ENCODE results near the gene ME1. TPM values are rescaled to one million over a fixed set of nuclear protein-coding genes. Genes with fewer than 3 reads are reported as not detected.

The ME1 gene
- total RNA-seq, 4 donors from 2014 or later: 18.7 to 55.9 (median 30.8) TPM

- intact Hi-C loops (cut with DNase I): no loop called here
- Histone ChIP-seq H3K4me3 (replicated peaks in 1 of 3) (no peak overlapping the region), H3K27me3 (no peaks in the 10 kb centered on the region), H3K36me3 (no peaks in the 10 kb centered on the region), H3K9me3 (no peaks in the 10 kb centered on the region), H3K4me1 (peaks cover 0 to 6% of the 10 kb centered on the region in 2 donors), H3K27ac (no peak overlapping the region)
- no peak for DNase-seq
- WGBS, 2 donors: 94 to 97% methylated on average over 2 of the region's 2 CpGs
- TF ChIP-seq POLR2A (IDR thresholded peaks at IDR 0.05): no peak
- TF ChIP-seq, protein P1, sequence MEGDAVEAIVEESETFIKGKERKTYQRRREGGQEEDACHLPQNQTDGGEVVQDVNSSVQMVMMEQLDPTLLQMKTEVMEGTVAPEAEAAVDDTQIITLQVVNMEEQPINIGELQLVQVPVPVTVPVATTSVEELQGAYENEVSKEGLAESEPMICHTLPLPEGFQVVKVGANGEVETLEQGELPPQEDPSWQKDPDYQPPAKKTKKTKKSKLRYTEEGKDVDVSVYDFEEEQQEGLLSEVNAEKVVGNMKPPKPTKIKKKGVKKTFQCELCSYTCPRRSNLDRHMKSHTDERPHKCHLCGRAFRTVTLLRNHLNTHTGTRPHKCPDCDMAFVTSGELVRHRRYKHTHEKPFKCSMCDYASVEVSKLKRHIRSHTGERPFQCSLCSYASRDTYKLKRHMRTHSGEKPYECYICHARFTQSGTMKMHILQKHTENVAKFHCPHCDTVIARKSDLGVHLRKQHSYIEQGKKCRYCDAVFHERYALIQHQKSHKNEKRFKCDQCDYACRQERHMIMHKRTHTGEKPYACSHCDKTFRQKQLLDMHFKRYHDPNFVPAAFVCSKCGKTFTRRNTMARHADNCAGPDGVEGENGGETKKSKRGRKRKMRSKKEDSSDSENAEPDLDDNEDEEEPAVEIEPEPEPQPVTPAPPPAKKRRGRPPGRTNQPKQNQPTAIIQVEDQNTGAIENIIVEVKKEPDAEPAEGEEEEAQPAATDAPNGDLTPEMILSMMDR (IDR thresholded peaks at IDR 0.05): no peak
Measured at GRCh38 chr6:83432636-83433035, 1.8 kb upstream of the ME1 start.

- peak overlapping the region; percentile 66 to 80 (median 74) for H3K27ac ChIP-seq
- intact Hi-C loops (cut with DNase I): no loop called here
- DNase-seq: peak in 1 of 2 donors; percentile 3
Measured at GRCh38 chr6:83431545-83432155, 799 bp upstream of the ME1 start.

GRCh38 chr6:83429857-83430610 lies 817 bp downstream of the ME1 start:
- Histone ChIP-seq H3K4me1 (peaks cover 0 to 6% of the 10 kb centered on the region in 2 donors), H3K27me3 (no peaks in the 10 kb centered on the region), H3K36me3 (no peaks in the 10 kb centered on the region), H3K4me3 (replicated peaks in 1 of 3) (peak overlapping the region in 2 of 3 donors; percentile 29 to 68), H3K9me3 (no peaks in the 10 kb centered on the region), H3K27ac (peak overlapping the region in 2 of 3 donors; percentile 74 to 80)
- DNase-seq: peak; percentile 71 to 74
- 39 to 49% methylated on average over 13 of the region's 13 CpGs for WGBS, 2 donors
- TF ChIP-seq, protein P1 (IDR thresholded peaks at IDR 0.05): no peak
- TF ChIP-seq POLR2A (IDR thresholded peaks at IDR 0.05): peak in 1 of 2 donors; percentile 26
- intact Hi-C loops (cut with DNase I): no loop called here

More at GRCh38 chr6:83431545-83432155, 799 bp upstream of the ME1 start:
- TF ChIP-seq, protein P1 (IDR thresholded peaks at IDR 0.05): no peak
- TF ChIP-seq POLR2A (IDR thresholded peaks at IDR 0.05): no peak
- no peaks in the 10 kb centered on the region for H3K36me3 ChIP-seq
- no peaks in the 10 kb centered on the region for H3K27me3 ChIP-seq
- peaks cover 0 to 6% of the 10 kb centered on the region in 2 donors for H3K4me1 ChIP-seq
- H3K9me3 ChIP-seq: no peaks in the 10 kb centered on the region
- WGBS, 2 donors: 95 to 96% methylated on average over 18 to 19 of the region's 19 CpGs
- H3K4me3 ChIP-seq (replicated peaks in 1 of 3): no peak overlapping the region

GRCh38 chr6:83429269-83429668 lies 1.6 kb downstream of the ME1 start:
- peaks cover 0 to 6% of the 10 kb centered on the region in 2 donors for H3K4me1 ChIP-seq
- no peaks in the 10 kb centered on the region for H3K27me3 ChIP-seq
- H3K36me3 ChIP-seq: no peaks in the 10 kb centered on the region
- H3K4me3 ChIP-seq (replicated peaks in 1 of 3): no peak overlapping the region
- H3K9me3 ChIP-seq: no peaks in the 10 kb centered on the region
- no peak for DNase-seq
- intact Hi-C loops (cut with DNase I): no loop called here
- no peak overlapping the region for H3K27ac ChIP-seq
- TF ChIP-seq, protein P1 (IDR thresholded peaks at IDR 0.05): no peak
- TF ChIP-seq POLR2A (IDR thresholded peaks at IDR 0.05): no peak
- 95 to 98% methylated on average over 1 of the region's 1 CpG for WGBS, 2 donors
